GM21529 (cell line): ENCODE results near the gene DVL1.

Experiments used
- ATAC-seq: cut with Tn5 transposase; IDR thresholded peaks from one replicate; pipeline ENCODE4 v1.9.1; 2021; ENCODE audit not compliant: unreplicated experiment

The DVL1 gene

GRCh38 chr1:1299686-1300351, 49.4 kb downstream of the DVL1 start:
- no peak for ATAC-seq

- no peak for ATAC-seq
Observed at GRCh38 chr1:1298861-1299685, 50.1 kb downstream of the DVL1 start.

- ATAC-seq = no peak
Observed at GRCh38 chr1:1297802-1298424, 51.3 kb downstream of the DVL1 start.

GRCh38 chr1:1296070-1297061, 52.9 kb downstream of the DVL1 start:
- no peak for ATAC-seq

- ATAC-seq = no peak
Observed at GRCh38 chr1:1295154-1295923, 53.9 kb downstream of the DVL1 start.

GRCh38 chr1:1294250-1294890, 54.8 kb downstream of the DVL1 start:
- no peak for ATAC-seq

GRCh38 chr1:1293263-1294249, 55.7 kb downstream of the DVL1 start:
- ATAC-seq = no peak

- ATAC-seq = no peak
Observed at GRCh38 chr1:1292851-1293250, 56.4 kb downstream of the DVL1 start.

- no peak for ATAC-seq
Observed at GRCh38 chr1:1292442-1292779, 56.8 kb downstream of the DVL1 start.

- ATAC-seq = no peak
Observed at GRCh38 chr1:1291548-1292441, 57.4 kb downstream of the DVL1 start.

- no peak for ATAC-seq
Observed at GRCh38 chr1:1291023-1291528, 58.1 kb downstream of the DVL1 start.

GRCh38 chr1:1290238-1290731, 58.9 kb downstream of the DVL1 start:
- no peak for ATAC-seq

GRCh38 chr1:1287288-1288110, 61.7 kb downstream of the DVL1 start:
- ATAC-seq = no peak

- no peak for ATAC-seq
Observed at GRCh38 chr1:1286313-1287261, 62.6 kb downstream of the DVL1 start.
